PC-9 (cell line): ENCODE results near the gene SORCS2.

ENCODE experiments used
- EZH2 ChIP-seq: fragments of 200-600 bp; sonication (generic); IDR thresholded peaks from 2 replicates; pipeline ENCODE4 v1.8.0; 2017; ENCODE audit warnings: antibody characterized with exemption, low read depth
- TF ChIP-seq, protein P1 (sequence below): fragments of 200-600 bp; sonication (generic); conservative IDR thresholded peaks from 2 replicates; pipeline ENCODE4 v1.6.1; 2017; ENCODE audit warnings: mixed run types, antibody characterized with exemption, mild to moderate bottlenecking, moderate library complexity

DNA sequence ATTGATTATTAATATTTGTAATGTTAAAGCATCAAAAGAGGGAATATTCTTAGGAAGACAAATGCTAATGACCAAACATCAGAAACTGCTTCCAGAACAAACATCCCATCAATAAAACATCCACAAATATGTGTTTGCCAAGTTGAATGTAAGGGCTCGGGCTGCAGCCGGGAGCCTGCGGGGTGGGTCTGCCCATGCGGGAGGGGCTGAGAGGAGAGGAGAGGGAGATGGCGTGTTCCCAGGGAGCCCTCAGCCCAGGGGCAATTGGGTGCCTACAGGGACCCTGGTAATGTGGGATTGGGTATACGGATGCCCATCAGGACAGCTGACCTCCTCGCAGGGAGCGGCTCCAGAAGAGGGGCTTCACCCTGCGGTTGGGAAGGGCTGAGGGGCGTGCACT, 280.7 kb downstream of the SORCS2 start:
- TF ChIP-seq, protein P1, sequence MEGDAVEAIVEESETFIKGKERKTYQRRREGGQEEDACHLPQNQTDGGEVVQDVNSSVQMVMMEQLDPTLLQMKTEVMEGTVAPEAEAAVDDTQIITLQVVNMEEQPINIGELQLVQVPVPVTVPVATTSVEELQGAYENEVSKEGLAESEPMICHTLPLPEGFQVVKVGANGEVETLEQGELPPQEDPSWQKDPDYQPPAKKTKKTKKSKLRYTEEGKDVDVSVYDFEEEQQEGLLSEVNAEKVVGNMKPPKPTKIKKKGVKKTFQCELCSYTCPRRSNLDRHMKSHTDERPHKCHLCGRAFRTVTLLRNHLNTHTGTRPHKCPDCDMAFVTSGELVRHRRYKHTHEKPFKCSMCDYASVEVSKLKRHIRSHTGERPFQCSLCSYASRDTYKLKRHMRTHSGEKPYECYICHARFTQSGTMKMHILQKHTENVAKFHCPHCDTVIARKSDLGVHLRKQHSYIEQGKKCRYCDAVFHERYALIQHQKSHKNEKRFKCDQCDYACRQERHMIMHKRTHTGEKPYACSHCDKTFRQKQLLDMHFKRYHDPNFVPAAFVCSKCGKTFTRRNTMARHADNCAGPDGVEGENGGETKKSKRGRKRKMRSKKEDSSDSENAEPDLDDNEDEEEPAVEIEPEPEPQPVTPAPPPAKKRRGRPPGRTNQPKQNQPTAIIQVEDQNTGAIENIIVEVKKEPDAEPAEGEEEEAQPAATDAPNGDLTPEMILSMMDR = no peak
- no peak for TF ChIP-seq EZH2
